BLaER1 treated with 17β-estradiol and CSF1 and Interleukin-3, amounts not matched to agents 10 nM and 100 nM (cell line): ENCODE data around the gene CTRB1.
"Not testable (repeated sequence)": the region's sequence is repeated elsewhere in the genome, so short reads cannot be mapped to it uniquely, and the experiment has no call there.

Source experiments
- H3K27ac ChIP-seq, 11 experiments: shearing (Covaris generic); formaldehyde crosslinking; 2 replicates each; pipeline ENCODE4 v1.8.1; 2022
- H3K27me3 ChIP-seq, 11 experiments: shearing (Covaris generic); formaldehyde crosslinking; 2 replicates each; pipeline ENCODE4 v1.8.1; 2022
- H3K36me3 ChIP-seq, 11 experiments: shearing (Covaris generic); formaldehyde crosslinking; 2 replicates each; pipeline ENCODE4 v1.8.1; 2022
- H3K4me1 ChIP-seq, 10 experiments: shearing (Covaris generic); formaldehyde crosslinking; 2 replicates each; pipeline ENCODE4 v1.8.1; 2022
- H3K4me2 ChIP-seq, 11 experiments: shearing (Covaris generic); formaldehyde crosslinking; 2 replicates each; pipeline ENCODE4 v1.8.1; 2022
- H3K4me3 ChIP-seq, 10 experiments: shearing (Covaris generic); formaldehyde crosslinking; 2 replicates each; pipeline ENCODE4 v1.8.1; 2022
- H3K9ac ChIP-seq, 11 experiments: shearing (Covaris generic); formaldehyde crosslinking; 2 replicates each; pipeline ENCODE4 v1.8.1; 2022
- H3K9me3 ChIP-seq, 11 experiments: shearing (Covaris generic); formaldehyde crosslinking; replicated peaks in 1 of 11; 2 replicates each; pipeline ENCODE4 v1.8.1; 2022
- H4K20me1 ChIP-seq, 11 experiments: shearing (Covaris generic); formaldehyde crosslinking; 2 replicates each; pipeline ENCODE4 v1.8.1; 2022
- Cebpa-rat ChIP-seq, 11 experiments: shearing (Covaris generic); IDR thresholded peaks; 2 replicates each; pipeline ENCODE4 v1.8.1; 2022

The CTRB1 gene

DNA sequence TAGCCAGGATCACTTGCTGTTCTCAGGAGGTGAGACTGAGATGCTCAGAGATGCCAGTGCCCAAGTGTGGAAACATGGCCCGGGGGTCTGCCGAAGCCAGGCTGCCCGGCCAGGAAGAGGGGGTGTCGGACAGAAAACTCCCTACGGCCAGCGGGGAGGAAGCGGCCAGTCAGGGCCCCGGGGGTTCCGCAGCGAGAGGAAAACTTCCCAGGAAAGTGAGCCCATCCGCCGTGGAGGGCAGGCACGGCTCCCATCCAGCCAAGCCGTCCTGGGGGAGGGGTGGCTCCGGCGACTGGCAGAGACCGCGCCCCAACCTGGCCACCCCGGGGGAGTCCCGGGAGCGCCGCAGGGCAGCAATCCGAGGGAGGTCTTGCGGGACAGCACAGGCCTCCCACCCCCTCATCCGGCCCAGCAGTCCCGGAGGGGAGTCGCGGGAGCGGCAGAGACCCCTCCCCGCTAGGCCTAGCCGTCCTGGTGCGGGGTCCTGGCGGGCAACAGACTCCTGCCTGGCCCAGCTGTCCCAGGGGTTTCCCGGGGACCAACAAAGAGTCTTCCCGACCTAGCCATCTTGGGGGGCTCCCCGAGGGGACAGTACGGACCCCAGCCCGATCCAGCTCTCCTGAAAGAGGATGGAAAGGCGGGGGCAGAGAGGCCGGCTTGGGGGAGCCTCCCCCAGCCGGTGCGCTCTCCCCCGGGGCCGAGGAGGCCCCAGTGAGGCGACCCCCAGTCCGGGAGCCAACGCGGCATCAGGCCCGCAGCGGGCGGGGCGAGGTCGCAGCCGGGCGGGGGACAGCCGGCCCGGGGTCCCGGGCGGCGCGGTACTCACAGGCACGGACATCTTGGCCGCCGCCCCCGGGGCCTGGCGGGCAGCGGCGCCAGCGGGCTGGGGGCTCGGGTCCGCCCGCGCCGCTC, 46.5 kb downstream of the CTRB1 start:
- peak overlapping the region; percentile 59 to 74 (median 67) for H3K4me3 ChIP-seq
- no peak for TF ChIP-seq Cebpa-rat (IDR thresholded peaks at IDR 0.05)
- H3K27me3 ChIP-seq, result peaks cover 54 to 99% (median 70%) of the 10 kb centered on the region in 11 experiments
- peak overlapping the region in 2 of 11 experiments; percentile 34 to 41; a peak in 3 of 22 replicates for H3K27ac ChIP-seq
- H3K36me3 ChIP-seq, result no peaks in the 10 kb centered on the region
- peak overlapping the region; percentile 43 to 78 (median 65); a peak in 21 of 22 replicates for H3K9ac ChIP-seq
- H4K20me1 ChIP-seq, result peaks cover 5 to 86% (median 42%) of the 10 kb centered on the region in 11 experiments; a peak in 19 of 22 replicates
- peaks cover 10 to 32% (median 18%) of the 10 kb centered on the region in 10 experiments; a peak in 19 of 20 replicates for H3K4me1 ChIP-seq
- no peaks in the 10 kb centered on the region for H3K9me3 ChIP-seq
- H3K4me2 ChIP-seq, result peak overlapping the region; percentile 84 to 99 (median 98)

GRCh38 chr16:75265911-75266701, 47.3 kb downstream of the CTRB1 start:
- Histone ChIP-seq H3K27ac (peak overlapping the region in 2 of 11 experiments; percentile 34 to 41; a peak in 3 of 22 replicates), H3K27me3 (peaks cover 54 to 99% (median 70%) of the 10 kb centered on the region in 11 experiments), H3K9ac (peak overlapping the region; percentile 43 to 78 (median 65); a peak in 21 of 22 replicates), H3K9me3 (no peaks in the 10 kb centered on the region), H3K4me2 (peak overlapping the region; percentile 84 to 99 (median 98)), H3K36me3 (no peaks in the 10 kb centered on the region), H3K4me3 (peak overlapping the region; percentile 59 to 74 (median 67)), H4K20me1 (peaks cover 5 to 78% (median 40%) of the 10 kb centered on the region in 11 experiments; a peak in 19 of 22 replicates), H3K4me1 (peaks cover 10 to 32% (median 18%) of the 10 kb centered on the region in 10 experiments; a peak in 19 of 20 replicates)
- no peak for TF ChIP-seq Cebpa-rat (IDR thresholded peaks at IDR 0.05)

- Histone ChIP-seq H3K9me3 (no peaks in the 10 kb centered on the region), H4K20me1 (peaks cover 5 to 77% (median 33%) of the 10 kb centered on the region in 11 experiments; a peak in 19 of 22 replicates), H3K9ac (no peak overlapping the region), H3K4me2 (peak overlapping the region in 4 of 11 experiments; percentile 96 to 99 (median 98); a peak in 4 of 22 replicates), H3K27ac (no peak overlapping the region), H3K27me3 (peaks cover 54 to 99% (median 75%) of the 10 kb centered on the region in 11 experiments), H3K4me3 (no peak overlapping the region), H3K36me3 (no peaks in the 10 kb centered on the region), H3K4me1 (peaks cover 13 to 38% (median 23%) of the 10 kb centered on the region in 10 experiments)
- no peak for TF ChIP-seq Cebpa-rat (IDR thresholded peaks at IDR 0.05)
These were observed 48.2 kb downstream of the CTRB1 start for GRCh38 chr16:75266738-75267630.

DNA sequence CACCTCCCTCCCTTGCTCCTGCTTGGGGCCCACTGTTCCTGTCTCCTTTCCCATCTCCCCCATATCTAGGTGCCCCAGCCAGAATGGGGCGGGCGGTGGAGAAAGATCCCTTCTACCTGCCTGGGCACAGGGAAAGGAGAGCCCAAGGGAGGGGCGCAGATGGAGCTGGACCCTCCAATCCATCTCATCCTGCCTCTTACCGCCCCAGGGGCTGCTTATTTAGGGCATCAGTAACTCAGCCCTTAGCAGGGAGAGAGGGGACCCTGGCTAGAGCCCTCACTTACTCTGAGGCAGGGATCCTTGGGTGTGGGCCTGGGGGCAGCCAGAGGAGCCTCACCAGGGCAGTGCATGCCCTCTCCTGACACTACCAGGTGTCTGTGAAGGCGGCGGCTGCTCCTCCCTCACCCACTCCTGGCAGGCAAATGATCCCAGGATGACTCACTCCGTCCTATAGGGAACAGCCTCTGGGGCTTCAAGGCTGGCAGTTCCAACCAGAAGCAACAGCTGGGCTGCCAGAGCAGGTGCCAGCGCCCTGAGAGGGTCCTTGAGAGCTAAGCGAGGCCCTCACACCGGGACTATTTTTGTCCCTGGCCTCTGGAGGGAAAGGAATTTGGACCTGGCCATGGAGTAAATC, 49.0 kb downstream of the CTRB1 start:
- peaks cover 54 to 99% (median 70%) of the 10 kb centered on the region in 11 experiments for H3K27me3 ChIP-seq
- no peaks in the 10 kb centered on the region for H3K9me3 ChIP-seq
- no peak overlapping the region for H3K9ac ChIP-seq
- peaks cover 21 to 45% (median 31%) of the 10 kb centered on the region in 10 experiments for H3K4me1 ChIP-seq
- no peak overlapping the region for H3K27ac ChIP-seq
- H3K4me3 ChIP-seq, result no peak overlapping the region
- H3K36me3 ChIP-seq, result no peaks in the 10 kb centered on the region
- H4K20me1 ChIP-seq, result peaks cover 5 to 77% (median 33%) of the 10 kb centered on the region in 11 experiments; a peak in 19 of 22 replicates
- TF ChIP-seq Cebpa-rat (IDR thresholded peaks at IDR 0.05), result no peak
- H3K4me2 ChIP-seq, result no peak overlapping the region

GRCh38 chr16:75269358-75269757, 50.6 kb downstream of the CTRB1 start:
- not testable (repeated sequence) for H3K9ac ChIP-seq, H3K4me3 ChIP-seq, H3K9me3 ChIP-seq, H3K4me2 ChIP-seq, H3K36me3 ChIP-seq, H3K27ac ChIP-seq
- Histone ChIP-seq H3K4me1 (peaks cover 21 to 39% (median 32%) of the 10 kb centered on the region in 10 experiments), H3K27me3 (peaks cover 40 to 99% (median 54%) of the 10 kb centered on the region in 11 experiments), H4K20me1 (peaks cover 0 to 77% (median 19%) of the 10 kb centered on the region in 11 experiments; a peak in 17 of 22 replicates)

DNA sequence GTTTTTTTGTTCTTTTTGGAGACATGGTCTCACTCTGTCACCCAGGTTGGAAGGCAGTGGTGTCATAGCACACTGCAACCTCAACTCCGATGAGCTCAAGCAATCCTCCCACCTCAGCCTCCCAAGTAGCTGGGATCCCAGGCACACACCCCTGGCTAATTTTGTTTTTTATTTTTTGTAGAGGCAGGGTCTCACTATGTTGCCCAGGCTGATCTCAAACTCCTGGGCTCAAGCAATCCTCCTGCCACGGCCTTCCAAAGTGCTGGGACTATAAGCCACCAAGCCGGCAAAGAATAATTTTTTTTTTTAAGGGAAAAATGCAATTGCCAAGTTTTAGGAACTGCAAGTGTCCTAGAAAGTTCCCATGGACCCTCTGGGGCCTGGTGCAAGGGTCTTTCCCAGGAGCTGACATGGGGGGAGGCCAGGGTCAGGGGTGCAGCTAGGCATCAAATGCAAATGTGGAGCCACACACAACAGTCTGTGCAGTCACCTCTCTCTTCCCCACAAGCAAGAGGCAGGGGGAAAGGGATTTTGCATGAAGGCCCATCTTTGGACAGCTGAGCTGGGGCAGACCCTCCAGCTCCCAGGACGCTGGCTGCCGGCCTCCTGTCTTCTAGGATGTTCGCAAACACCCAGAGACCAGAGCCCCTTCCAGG, 52.8 kb downstream of the CTRB1 start:
- peaks cover 18 to 99% (median 32%) of the 10 kb centered on the region in 11 experiments for H3K27me3 ChIP-seq
- H3K9me3 ChIP-seq, result no peaks in the 10 kb centered on the region
- no peak overlapping the region for H3K4me3 ChIP-seq
- H3K4me2 ChIP-seq, result peak overlapping the region; percentile 67 to 84 (median 72); a peak in 21 of 22 replicates
- peaks cover 9 to 21% (median 17%) of the 10 kb centered on the region in 10 experiments for H3K4me1 ChIP-seq
- H3K27ac ChIP-seq, result no peak overlapping the region
- H3K36me3 ChIP-seq, result no peaks in the 10 kb centered on the region
- no peak overlapping the region for H3K9ac ChIP-seq
- peaks cover 0 to 61% (median 8%) of the 10 kb centered on the region in 11 experiments; a peak in 11 of 22 replicates for H4K20me1 ChIP-seq
- no peak for TF ChIP-seq Cebpa-rat (IDR thresholded peaks at IDR 0.05)

- H3K27me3 ChIP-seq, result peaks cover 12 to 99% (median 26%) of the 10 kb centered on the region in 11 experiments
- H3K9ac ChIP-seq, result no peak overlapping the region
- no peaks in the 10 kb centered on the region for H3K36me3 ChIP-seq
- H3K27ac ChIP-seq, result no peak overlapping the region
- 0 out of 22 replicates have a peak, but pooled peaks of 1 of the 11 experiments have one; percentile 17 for TF ChIP-seq Cebpa-rat (IDR thresholded peaks at IDR 0.05)
- peak overlapping the region; percentile 67 to 84 (median 72) for H3K4me2 ChIP-seq
- peaks cover 9 to 21% (median 15%) of the 10 kb centered on the region in 10 experiments for H3K4me1 ChIP-seq
- H3K4me3 ChIP-seq, result no peak overlapping the region; a peak in 1 of 20 replicates
- 0 out of 22 replicates have a peak, but pooled peaks cover 0 to 4% (median 0%) of the 10 kb centered on the region in 11 experiments for H3K9me3 ChIP-seq
- peaks cover 0 to 61% (median 5%) of the 10 kb centered on the region in 11 experiments; a peak in 9 of 22 replicates for H4K20me1 ChIP-seq
These were observed 53.3 kb downstream of the CTRB1 start for GRCh38 chr16:75272097-75272551.

GRCh38 chr16:75272629-75273028, 53.8 kb downstream of the CTRB1 start:
- H3K9me3 ChIP-seq, result not testable (repeated sequence)

More at GRCh38 chr16:75272629-75273028, 53.8 kb downstream of the CTRB1 start:
- peaks cover 0 to 61% (median 3%) of the 10 kb centered on the region in 11 experiments; a peak in 9 of 22 replicates for H4K20me1 ChIP-seq
- peaks cover 9 to 21% (median 15%) of the 10 kb centered on the region in 10 experiments for H3K4me1 ChIP-seq
- not testable (repeated sequence) for H3K9ac ChIP-seq, H3K4me3 ChIP-seq, H3K27ac ChIP-seq, H3K36me3 ChIP-seq
- H3K27me3 ChIP-seq, result peaks cover 7 to 99% (median 21%) of the 10 kb centered on the region in 11 experiments
- peak overlapping the region; percentile 67 to 84 (median 72); a peak in 21 of 22 replicates for H3K4me2 ChIP-seq
